Neural crest cell (in vitro differentiated cells): ENCODE results near the gene FOXJ3. TPM values are rescaled to one million over a fixed set of nuclear protein-coding genes. Genes with fewer than 3 reads are reported as not detected.

Experiments used
- DNase-seq: peaks from one replicate; pipeline ENCODE4 v3.0.0; 2021; ENCODE audit warnings: low read depth, mixed read lengths, low spot score
- H3K27ac Mint-ChIP-seq: one replicate; pipeline ENCODE4 v1.8.0; 2021; ENCODE audit warnings: mild to moderate bottlenecking, mixed read lengths; ENCODE audit not compliant: unreplicated experiment
- H3K27me3 Mint-ChIP-seq: 2 replicates; pipeline ENCODE4 v1.8.0; 2021; ENCODE audit warnings: low read depth, mild to moderate bottlenecking, mixed read lengths
- H3K36me3 Mint-ChIP-seq: 2 replicates; pipeline ENCODE4 v1.8.0; 2021; ENCODE audit warnings: low read depth, mild to moderate bottlenecking, mixed read lengths
- H3K4me1 Mint-ChIP-seq: 2 replicates; pipeline ENCODE4 v1.8.0; 2021; ENCODE audit warnings: mixed read lengths
- H3K4me3 Mint-ChIP-seq: one replicate; pipeline ENCODE4 v1.8.0; 2021; ENCODE audit warnings: mild to moderate bottlenecking, mixed read lengths
- H3K9me3 Mint-ChIP-seq: 2 replicates; pipeline ENCODE4 v1.8.0; 2021; ENCODE audit warnings: mixed read lengths
- total RNA-seq: library from RNA; stranded (reverse); gene quantifications from 2 replicates; pipeline ENCODE4 v1.2.1, GENCODE V29; 2021
- TF ChIP-seq, protein P1 (sequence below): fragments of 200-600 bp; sonication (generic); conservative IDR thresholded peaks from 2 replicates; pipeline ENCODE4 v1.5.0; 2021; ENCODE audit warnings: antibody characterized with exemption, mild to moderate bottlenecking

Gene FOXJ3
- total RNA-seq, 1 donor from 2014 or later, result 40.2 TPM

GRCh38 chr1:42290130-42290529, 44.9 kb downstream of the FOXJ3 start:
- H3K36me3 Mint-ChIP-seq, result peaks cover 11% of the 10 kb centered on the region
- TF ChIP-seq, protein P1, sequence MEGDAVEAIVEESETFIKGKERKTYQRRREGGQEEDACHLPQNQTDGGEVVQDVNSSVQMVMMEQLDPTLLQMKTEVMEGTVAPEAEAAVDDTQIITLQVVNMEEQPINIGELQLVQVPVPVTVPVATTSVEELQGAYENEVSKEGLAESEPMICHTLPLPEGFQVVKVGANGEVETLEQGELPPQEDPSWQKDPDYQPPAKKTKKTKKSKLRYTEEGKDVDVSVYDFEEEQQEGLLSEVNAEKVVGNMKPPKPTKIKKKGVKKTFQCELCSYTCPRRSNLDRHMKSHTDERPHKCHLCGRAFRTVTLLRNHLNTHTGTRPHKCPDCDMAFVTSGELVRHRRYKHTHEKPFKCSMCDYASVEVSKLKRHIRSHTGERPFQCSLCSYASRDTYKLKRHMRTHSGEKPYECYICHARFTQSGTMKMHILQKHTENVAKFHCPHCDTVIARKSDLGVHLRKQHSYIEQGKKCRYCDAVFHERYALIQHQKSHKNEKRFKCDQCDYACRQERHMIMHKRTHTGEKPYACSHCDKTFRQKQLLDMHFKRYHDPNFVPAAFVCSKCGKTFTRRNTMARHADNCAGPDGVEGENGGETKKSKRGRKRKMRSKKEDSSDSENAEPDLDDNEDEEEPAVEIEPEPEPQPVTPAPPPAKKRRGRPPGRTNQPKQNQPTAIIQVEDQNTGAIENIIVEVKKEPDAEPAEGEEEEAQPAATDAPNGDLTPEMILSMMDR, result no peak
- H3K9me3 Mint-ChIP-seq, result no peaks in the 10 kb centered on the region
- H3K4me3 Mint-ChIP-seq, result no peak overlapping the region
- H3K27ac Mint-ChIP-seq, result no peak overlapping the region
- DNase-seq, result no peak
- H3K4me1 Mint-ChIP-seq, result no peaks in the 10 kb centered on the region
- H3K27me3 Mint-ChIP-seq, result no peaks in the 10 kb centered on the region

DNA sequence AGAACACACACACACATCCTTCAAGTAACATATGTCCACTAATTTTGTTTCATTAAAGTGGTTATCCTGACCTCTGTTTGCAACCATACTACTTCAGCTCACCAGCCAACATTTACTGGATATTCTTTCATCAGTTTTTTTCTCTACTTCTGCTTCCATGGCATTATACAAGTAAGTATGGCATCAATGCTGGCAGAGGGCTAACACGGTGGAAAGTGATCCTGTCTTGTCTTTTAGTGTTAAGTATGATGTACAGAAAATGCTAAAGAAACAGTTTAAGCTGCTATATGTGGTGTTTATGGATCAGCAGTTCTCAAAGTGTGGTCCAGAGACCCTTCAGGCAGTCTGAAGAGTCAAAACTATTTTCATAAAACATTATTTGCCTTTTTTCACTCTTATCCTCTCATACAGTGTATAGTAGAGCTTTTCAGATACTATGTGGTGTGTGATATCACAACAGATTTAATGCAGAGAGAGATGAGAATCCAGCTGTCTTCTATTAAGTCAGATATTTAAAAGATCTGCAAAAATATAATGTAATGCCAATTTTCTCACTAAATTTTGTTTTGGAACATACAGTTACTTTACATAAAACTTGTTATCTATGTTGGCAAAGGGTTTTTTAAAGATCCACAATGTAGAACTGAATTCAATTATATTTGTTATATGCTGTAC, 46.6 kb downstream of the FOXJ3 start:
- H3K9me3 Mint-ChIP-seq, result no peaks in the 10 kb centered on the region
- H3K27ac Mint-ChIP-seq, result no peak overlapping the region
- no peaks in the 10 kb centered on the region for H3K4me1 Mint-ChIP-seq
- peaks cover 9% of the 10 kb centered on the region for H3K36me3 Mint-ChIP-seq
- H3K4me3 Mint-ChIP-seq, result no peak overlapping the region
- TF ChIP-seq, protein P1, result no peak
- DNase-seq, result no peak
- no peaks in the 10 kb centered on the region for H3K27me3 Mint-ChIP-seq

- TF ChIP-seq, protein P1, result no peak
- Mint-ChIP-seq H3K9me3 (no peaks in the 10 kb centered on the region), H3K27me3 (no peaks in the 10 kb centered on the region), H3K27ac (no peak overlapping the region), H3K36me3 (peaks cover 6% of the 10 kb centered on the region), H3K4me1 (peaks cover 14% of the 10 kb centered on the region), H3K4me3 (no peak overlapping the region)
- DNase-seq, result no peak
These were observed 52.0 kb downstream of the FOXJ3 start for GRCh38 chr1:42282867-42283583.

GRCh38 chr1:42282024-42282579, 52.9 kb downstream of the FOXJ3 start:
- no peak for DNase-seq
- TF ChIP-seq, protein P1, result no peak
- H3K4me3 Mint-ChIP-seq, result no peak overlapping the region
- no peaks in the 10 kb centered on the region for H3K27me3 Mint-ChIP-seq
- H3K4me1 Mint-ChIP-seq, result peaks cover 14% of the 10 kb centered on the region
- no peaks in the 10 kb centered on the region for H3K9me3 Mint-ChIP-seq
- H3K36me3 Mint-ChIP-seq, result peaks cover 5% of the 10 kb centered on the region
- H3K27ac Mint-ChIP-seq, result no peak overlapping the region

GRCh38 chr1:42280821-42281220, 54.2 kb downstream of the FOXJ3 start:
- Mint-ChIP-seq H3K36me3 (peaks cover 5% of the 10 kb centered on the region), H3K4me3 (no peak overlapping the region), H3K4me1 (peaks cover 18% of the 10 kb centered on the region), H3K27me3 (no peaks in the 10 kb centered on the region), H3K9me3 (no peaks in the 10 kb centered on the region), H3K27ac (no peak overlapping the region)
- TF ChIP-seq, protein P1, result no peak
- no peak for DNase-seq
